Fibroblast of skin of left quadriceps (primary cell): ENCODE data around the gene OGDHL.
"Not testable (repeated sequence)": the region's sequence is repeated elsewhere in the genome, so short reads cannot be mapped to it uniquely, and the experiment has no call there.

Experiments used
- DNase-seq, 2 experiments: peaks; one replicate each; pipeline ENCODE4 v3.0.0-alpha.2; 2013; ENCODE audit warnings: low read depth in 2 of 2

OGDHL gene

DNA sequence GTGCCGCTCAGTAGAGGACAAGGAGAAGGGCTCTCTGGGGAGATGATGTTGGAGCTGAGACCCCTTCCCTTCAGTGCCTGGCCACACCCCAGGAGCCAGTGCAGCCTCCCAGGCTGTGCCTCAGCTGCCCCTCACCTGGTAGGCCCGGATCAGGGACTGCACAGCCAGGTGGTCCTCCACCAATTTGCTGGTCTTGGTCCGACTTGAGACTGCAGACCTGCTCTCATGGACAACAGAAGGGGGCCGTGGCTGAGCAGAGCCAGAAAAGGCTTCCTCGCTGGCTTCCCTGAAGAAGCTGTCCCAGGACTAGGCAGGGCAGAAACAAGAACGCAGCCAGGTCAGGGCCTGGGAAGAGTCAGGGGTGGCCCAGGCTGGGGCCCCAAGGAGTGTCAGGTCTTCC lies 5.5 kb downstream of the OGDHL start:
- no peak for DNase-seq

DNA sequence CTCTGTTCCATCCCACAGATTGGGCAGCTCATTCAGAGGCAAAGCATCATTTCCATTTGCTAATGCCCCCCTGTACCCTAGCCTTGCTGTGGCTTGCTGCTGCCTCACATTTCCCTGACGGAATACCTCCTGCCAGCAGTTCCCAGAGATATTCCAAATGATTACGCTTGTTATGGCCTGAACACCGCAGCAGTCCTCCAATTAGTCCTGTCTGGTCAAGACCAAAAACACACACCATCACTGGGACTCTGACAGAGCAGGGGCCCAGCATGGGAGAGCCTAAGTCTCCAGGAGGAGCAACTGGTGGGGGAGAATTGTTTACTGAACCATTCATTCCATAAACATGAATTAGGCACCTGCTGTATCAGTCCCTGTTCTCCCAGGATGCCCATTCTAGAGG lies 6.1 kb downstream of the OGDHL start:
- DNase-seq = no peak

DNA sequence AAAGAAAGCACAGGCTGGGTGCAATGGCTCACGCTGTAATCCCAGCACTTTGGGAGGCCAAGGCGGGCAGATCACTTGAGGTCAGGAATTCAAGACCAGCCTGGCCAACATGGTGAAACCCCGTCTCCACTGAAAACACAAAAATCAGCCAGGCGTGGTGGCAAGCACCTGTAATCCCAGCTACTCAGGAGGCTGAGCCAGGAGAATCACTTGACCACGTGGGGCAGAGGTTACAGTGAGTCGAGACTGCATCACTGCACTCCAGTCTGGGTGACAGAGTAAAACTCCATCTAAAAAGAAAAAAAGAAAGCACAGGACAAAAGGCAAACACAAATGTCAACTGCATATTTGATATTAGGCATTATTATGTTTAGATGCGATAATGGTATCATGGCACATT lies 7.2 kb downstream of the OGDHL start:
- not testable (repeated sequence) for DNase-seq

DNA sequence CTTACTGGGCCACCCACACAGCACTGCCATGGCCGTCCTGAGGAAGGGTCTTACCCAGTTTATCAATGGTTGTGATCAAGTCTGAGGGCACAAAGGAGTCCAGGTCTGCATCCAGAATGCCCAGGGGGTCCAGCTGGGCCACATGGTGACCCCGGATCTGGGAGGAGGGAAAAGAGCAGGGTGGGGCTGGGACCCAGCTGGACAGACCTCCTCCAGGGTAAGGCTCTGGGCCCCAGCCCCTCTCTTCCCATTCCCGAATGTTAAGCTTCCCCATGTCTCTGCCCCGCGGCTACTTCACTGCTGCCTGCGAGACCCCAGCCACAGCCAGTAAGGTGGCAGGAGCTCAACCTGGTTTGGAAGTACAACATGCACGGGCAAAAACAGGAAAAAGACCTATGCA lies 9.5 kb downstream of the OGDHL start:
- DNase-seq = no peak

DNA sequence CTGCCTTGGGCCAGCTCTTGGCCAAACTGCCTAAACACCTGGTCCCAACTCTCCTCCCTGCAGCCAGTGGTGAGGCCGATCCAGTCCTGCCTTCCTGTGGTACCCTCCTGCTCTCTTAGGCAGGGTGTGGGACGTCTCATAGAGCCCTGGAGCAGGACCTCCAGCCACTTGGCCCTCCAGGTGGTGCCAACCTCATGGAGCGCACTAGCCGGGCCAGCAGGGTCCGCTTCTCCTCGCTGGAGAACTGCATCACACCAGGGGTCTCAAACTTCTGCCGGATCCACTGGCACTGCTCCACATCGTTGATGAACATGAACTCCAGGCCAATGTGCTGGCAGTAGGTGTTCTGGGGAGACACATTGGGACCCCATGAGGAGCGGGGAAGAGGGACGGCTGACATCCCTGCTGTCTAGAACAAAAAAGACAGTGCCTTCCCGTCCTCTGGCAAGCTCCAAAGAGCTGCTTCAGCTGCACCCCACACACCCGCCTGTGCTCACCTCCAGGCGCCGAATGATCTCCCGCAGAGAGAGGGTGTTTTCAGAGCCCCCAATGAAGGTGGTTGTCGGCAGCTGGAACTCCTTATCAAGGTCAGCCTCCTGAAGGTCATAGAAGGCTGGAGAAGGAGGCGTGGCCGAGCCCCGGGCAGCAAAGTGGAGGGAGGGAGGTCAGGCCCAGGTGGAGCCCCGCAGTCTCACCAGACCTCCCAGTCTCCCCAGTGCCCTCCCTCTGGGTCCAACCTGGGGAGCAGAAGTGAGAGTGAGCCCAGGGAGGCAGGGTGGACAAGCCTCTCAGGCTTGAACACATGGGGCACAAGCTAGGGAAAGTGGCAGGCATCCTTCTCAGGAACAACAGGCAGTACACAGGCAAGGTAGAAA lies 10.2 kb downstream of the OGDHL start:
- DNase-seq = no peak

DNA sequence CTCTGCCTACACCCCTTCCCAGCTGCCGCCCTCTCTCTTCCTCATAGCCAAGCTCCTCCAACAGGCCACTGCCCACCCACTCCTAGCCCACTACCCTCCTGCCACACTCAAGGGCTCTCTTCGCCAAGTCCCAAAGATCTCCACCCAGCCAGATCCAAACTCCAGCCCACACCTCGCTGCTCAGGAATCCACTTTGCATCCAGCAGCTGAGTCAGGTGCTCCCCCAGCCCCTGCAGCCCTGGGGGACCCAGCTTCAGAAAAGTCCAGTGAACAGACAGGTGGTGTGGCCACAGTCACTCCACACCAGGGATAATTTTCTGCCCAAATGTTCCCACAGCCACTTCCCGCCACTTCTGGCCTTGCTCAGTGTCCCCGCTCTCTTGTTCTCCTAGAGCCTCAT lies 10.9 kb downstream of the OGDHL start:
- DNase-seq = no peak

DNA sequence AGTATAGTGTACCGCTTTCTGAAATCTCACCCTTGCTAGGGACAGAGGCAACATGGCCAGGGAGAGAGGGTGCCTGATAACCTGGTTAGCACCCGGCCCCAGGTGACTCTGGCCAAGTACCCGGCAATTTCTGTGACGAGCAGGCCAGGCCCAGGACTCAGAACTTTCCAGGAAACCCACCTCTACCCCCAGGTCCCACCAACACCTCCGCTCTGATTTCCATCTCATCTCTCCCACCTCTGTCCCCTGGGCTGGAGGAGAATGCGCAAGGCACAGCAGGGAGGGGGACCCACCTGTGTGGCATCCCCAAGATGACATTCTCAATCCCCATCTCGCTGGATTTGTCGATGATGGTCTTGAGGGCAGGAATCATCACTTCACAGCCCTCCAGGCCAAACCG lies 11.6 kb downstream of the OGDHL start:
- no peak for DNase-seq

DNA sequence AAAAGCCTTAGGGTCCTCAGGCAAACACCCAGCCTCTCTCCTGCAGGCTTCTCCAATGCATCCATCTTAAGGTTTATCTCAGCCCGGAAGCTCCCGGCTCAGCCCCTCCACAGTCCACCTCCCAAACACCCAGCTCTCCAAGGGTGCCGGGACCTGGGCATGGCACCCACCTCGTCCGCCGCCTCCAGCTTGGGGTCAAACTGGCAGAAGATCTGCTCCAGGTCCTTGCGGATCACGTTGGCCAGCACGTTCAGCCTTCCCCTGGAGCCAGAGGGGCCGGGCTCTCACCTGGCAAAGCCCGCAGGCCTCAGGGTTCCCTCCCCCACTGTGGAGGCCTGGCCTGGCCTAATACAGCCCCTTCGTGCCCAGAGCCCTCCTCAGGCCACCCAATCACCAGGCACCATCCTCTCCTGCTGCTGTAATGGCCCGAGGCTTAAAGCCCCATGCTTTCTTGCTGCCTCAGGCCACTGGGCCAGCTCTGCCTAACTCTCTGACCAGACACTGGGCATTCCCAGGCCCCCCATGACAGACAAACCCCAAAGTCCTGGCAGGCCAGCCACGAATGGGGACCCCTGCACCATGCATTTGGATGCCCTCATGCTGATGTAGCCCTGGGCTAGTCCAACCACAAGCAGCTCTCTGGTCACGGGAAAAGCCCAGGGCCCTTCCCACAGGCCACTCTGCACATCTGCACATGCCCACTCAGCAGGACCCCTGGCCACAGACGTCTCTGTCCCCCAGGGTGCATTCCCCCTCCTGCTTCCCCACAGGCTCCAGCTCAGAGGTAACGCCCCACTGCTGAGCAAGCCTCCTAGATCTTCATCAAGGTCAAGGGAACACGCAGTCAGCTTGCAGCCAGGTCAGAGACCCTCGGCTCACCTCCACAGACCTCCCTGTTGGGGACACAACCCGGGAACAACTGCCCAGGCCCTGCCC lies 12.3 kb downstream of the OGDHL start:
- DNase-seq = no peak

DNA sequence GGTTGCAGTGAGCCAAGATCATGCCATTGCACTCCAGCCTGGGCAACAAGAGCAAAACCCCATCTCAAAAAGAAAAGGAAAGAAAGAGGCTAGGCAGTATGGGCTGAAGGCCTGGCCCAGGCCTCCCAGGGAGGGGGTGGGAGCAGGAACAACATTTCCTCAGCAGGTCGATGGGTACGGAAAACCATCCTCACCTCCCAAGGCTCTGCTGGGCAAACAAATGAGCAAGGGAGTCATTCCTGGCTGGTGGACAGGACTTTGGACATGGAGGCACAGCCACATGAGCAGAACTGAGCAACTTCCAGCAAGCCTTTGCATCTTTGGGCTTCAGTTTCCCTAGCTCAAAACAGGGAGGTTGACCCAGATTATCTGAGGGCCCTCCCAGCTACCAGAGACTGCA lies 13.0 kb downstream of the OGDHL start:
- DNase-seq = no peak

DNA sequence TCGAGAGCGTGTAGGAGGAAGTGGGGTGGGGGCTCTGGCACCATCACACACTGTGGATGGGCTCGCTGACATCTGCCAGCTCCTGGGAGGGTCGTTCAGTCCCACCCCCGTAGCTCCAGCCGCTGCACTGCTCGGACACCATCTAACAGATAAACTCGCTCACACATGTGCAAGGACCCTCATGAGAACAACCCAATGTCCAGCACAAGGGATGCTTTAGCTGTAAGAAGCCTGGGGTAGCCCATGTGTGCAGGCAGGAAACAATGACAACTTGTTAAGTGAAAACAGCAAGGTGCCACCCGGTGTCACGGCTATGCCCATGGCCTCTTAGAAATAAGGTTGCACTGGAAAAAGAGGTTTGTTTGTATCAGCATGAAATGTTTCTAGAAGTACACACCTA lies 14.1 kb downstream of the OGDHL start:
- DNase-seq = no peak

DNA sequence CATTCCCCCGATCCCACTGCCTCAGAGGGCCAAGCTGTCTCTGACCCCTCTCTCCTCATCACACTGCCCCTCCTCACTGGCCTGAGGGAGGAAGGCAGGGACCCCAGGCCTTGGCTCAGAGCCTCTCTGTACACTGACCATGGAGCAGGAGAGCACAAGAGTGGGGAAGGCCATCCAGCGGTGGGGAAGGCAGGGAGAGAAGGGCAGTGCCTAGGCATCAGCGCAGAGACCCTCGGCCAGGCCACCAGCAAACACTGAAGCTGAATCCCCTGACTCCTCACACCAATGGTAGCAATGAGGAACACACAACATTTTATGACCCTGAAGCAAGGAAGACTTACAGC lies 14.8 kb downstream of the OGDHL start:
- DNase-seq = no peak

DNA sequence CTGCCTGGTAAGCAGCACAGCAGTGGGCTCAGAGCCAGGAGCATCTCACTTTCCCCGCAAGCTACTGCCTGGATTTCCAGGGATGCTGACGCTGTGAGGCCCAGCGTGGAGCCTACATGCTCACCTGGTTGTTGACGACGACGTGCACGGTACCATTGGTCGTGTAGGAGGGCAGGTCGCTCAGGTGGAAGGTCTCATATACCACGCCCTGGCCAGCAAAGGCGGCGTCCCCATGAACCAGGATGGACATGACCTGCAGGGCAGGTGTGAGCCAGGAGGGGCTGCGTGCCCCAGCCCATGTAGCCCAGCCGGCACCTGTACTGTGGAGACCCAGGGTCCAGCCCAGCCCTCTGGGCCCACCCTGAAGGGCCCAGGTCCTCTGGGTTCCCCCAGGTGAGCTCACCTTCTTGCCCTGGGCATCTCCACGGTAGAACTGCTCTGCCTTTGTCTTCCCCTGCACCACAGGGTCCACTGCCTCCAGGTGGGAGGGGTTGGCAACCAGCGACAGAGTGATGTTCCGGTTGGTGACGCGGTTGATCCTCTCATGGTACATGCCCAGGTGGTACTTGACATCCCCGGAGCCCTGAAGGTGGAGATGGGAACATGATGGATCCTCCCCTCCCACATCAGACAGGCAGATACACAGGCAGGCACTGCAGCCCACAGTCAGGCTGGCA lies 15.4 kb downstream of the OGDHL start:
- no peak for DNase-seq

DNA sequence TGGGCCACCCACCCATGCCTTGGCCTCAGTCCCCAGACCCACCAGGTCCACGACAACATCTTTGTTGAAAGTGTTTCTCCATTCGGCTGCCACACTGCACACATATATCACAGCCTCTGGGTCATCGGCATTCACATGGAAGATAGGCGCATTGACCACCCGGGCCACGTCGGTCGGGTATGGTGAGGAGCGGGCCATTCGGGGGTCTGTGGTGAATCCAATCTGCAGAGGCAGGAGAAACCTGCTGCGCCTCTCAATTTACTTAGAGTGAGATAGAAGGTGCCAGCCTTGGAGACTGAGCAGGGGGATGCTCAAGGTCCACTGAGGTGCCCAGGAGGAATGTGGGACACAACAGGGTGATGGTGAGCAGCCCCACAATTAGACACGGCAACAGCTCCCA lies 16.4 kb downstream of the OGDHL start:
- DNase-seq = no peak

DNA sequence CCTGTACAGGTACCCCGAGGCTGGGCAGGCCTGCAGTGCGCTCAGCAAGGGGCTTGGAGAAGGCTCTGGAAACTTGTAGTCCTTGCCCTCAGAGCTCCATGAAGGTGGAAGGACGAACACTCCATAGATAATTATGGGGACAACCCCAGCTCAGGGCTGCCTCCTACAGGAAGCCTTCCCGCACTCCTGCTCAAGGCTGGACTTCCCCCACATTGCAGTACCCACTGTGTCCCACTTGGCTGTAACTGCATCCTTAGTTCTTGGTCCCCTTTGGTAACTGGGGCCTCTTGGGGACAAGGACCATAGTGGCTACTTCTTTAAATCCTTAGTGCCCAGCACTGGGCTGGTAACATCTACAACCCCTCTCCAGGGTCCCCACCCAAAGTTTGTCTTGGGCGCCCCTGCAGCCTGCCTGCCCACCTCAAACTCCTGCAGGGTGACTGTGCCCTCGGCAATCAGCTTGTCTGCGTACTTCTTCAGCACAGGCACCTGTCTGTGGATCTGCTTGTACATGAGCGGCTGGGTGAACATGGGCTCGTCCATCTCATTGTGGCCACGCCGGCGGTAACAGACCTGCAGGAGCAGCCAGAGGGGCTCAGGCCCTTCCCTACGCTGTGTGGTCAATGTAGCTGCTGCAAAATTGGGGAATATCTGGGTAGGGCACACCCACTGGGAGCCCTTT lies 17.1 kb downstream of the OGDHL start:
- no peak for DNase-seq

DNA sequence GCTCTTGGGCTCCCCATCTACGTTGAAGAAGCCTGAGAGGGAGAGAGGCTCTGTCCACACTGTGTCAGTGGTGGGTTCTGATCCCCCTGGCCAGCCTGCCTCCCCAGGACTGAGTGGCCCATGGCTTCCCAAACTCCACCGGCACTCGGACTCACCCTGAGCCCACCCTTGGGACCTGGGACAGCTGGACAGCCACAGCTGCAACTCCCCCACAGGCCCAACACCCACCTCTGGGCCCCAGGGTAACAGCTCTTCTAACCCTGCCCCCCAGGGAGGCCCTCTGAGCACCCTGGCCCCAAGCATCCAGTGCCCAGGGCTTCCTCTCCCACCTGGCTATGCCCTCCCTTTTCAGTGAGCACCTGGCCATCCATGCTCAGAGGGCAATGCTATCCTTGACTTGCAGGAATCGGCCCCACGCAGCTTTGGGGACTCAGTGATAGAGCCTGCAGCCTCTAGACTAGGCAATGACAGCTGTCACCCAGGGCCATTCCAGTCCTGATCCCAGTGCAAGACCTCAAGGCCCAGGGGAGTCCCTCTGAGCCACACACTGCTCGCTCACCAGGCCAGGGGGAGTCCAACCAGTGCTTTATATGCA lies 17.9 kb downstream of the OGDHL start:
- DNase-seq = no peak

DNA sequence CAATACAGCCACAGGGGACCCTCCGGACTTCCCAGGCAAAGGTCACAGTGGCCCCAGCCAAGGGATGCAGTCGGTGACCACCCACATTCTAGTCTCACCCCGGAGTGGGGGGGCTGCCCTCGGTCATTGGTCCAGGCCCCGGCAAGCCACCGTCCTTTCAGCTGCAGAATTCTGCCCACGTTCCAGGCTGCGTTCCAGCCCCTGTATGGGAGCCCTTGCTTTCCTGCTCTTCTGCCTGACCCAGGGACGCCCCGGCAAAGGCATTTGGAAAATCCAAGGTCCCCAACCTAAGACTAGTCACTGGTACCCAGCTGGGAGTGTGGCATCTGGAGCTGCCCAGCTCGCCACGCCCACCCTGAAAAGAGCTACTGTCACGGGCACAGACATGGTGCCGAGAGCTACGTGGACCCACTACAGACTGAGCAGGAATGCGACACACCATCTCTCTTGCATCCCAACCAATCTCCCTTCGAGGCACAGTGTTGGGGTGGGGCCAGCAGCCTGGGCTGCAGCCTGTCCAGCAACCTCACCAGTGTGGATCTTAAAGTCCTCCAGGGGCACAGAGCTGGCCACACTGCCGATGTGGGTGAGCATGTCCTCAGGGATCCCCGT lies 18.6 kb downstream of the OGDHL start:
- no peak for DNase-seq

DNA sequence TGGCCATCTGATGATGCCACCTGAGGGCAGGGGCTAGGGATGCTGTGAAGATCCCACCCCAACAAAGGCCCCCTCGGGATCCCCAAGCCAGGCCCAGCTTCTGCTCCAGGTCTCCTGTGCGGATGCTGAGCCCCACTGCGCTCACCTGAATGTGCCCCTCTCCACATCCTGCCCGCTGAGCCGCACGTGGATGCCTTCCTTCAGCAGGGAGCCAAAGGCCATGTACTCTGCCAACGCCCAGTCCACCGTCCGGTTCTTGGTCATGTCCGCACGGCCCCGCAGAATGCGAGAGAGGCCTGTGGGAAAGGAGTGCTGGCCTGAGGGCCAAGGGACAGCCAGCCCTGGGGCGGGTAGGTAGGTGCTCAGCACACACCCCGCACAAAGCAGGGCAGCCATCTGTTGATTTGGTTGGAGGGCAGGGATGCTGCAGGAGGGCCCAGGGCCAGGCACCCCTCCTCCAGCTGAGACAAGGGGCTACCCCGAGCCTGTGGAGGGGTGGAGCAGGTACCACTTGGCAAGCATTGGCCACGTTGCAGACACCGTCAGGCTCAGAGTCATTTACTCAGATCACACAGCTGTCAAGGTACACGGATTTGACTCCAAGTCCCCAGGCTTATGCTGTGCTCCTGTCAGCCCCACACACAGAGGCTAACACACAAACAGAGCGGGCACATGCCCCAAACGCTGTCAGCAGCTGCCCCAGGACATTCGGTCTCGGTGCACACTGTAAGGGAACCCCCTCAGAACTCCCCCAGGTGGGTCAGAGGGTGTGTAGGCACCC lies 19.2 kb downstream of the OGDHL start:
- DNase-seq = no peak

DNA sequence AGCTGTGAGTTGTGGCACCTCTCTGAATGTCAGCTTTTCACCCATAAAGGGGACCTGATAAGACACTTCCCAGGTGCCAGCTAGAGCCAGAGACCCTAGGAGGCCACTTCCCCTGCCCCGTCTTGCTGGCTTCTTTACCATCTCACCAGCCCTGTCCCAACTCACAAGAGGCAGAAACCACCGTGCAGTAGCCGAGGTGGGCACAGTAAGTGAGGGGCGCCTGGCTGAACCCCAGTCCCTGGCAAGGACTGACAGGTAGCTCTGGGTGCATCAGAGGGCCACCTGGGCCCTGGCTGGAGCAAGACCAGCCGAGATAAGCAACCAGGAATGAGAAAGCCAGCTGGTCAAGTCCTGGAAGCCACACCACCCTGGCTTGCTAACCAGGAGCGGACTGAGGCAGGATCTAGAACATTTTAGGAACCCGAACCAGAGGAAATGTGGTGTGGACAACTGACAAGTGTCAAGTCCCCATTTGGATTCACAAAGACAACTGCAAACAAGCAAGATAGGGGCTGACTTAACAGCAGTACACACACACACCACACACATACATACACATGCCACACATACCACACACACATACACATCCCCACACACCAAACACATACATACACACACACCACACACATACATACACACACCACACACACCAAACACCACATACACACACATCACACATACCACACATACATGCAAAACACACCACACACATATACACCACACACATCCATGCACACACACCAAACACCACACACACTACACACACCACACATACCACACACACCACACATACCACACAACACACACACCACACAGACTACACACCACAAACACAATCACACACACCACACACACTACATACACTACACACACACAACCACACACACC lies 20.8 kb downstream of the OGDHL start:
- DNase-seq = no peak
